NCI-H1436 (cell line): ENCODE results near the gene EDA.
"Not testable (repeated sequence)": the region's sequence is repeated elsewhere in the genome, so short reads cannot be mapped to it uniquely, and the experiment has no call there.

ENCODE experiments used
- DNase-seq: peaks from one replicate; lab custom pipeline; 2025; lab: John Stamatoyannopoulos, UW

Gene EDA

GRCh38 chrX:69746051-69746450 lies 130.1 kb downstream of the EDA start:
- no peak for DNase-seq

- DNase-seq = no peak
These were observed 132.1 kb downstream of the EDA start for GRCh38 chrX:69748055-69748454.

GRCh38 chrX:69759921-69760625 lies 144.2 kb downstream of the EDA start:
- DNase-seq = no peak

GRCh38 chrX:69761633-69762032 lies 145.7 kb downstream of the EDA start:
- no peak for DNase-seq

GRCh38 chrX:69762340-69762739 lies 146.4 kb downstream of the EDA start:
- no peak for DNase-seq

- no peak for DNase-seq
These were observed 177.5 kb downstream of the EDA start for GRCh38 chrX:69793260-69793935.

- DNase-seq = no peak
These were observed 179.8 kb downstream of the EDA start for GRCh38 chrX:69795702-69796101.

DNA sequence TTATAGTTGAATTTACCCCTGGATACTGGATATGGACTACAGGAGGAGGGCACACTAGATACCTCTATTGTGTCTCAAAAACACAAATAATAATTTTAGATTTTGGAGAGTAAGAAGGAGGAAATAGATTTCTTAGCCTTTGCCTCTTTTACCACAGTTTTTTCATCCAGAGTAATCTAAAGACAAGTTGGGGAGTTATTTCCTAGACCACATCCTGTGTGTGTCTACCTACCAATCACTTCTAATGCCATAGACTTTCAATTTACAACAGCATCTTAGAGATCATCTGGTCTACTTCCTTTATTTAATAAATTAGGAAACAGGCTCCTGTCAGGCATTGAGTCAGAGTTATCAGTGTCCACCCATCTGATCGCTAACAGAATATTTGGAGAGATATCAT lies 191.5 kb downstream of the EDA start:
- no peak for DNase-seq

- no peak for DNase-seq
These were observed 192.5 kb downstream of the EDA start for GRCh38 chrX:69808375-69808774.

DNA sequence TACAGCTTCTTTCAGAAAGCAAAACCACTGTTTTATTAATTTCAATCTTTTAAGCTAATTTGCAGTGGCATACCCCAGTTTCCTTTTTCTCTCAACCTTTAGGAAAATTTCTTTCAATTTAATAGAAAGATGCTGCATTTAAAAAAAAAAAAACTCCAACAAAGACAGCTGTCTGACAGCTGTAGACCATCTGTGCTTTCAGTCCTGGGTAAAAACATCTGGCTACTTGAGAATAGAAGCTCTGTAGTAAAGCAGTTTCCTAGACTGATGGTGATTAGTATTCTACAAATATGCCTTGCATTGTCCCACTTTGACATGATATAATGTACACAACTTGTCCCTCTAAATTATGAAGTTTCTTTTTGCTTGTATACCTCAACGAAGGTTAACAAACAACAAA lies 197.8 kb downstream of the EDA start:
- no peak for DNase-seq

- DNase-seq = no peak
These were observed 199.2 kb downstream of the EDA start for GRCh38 chrX:69815063-69815462.

DNA sequence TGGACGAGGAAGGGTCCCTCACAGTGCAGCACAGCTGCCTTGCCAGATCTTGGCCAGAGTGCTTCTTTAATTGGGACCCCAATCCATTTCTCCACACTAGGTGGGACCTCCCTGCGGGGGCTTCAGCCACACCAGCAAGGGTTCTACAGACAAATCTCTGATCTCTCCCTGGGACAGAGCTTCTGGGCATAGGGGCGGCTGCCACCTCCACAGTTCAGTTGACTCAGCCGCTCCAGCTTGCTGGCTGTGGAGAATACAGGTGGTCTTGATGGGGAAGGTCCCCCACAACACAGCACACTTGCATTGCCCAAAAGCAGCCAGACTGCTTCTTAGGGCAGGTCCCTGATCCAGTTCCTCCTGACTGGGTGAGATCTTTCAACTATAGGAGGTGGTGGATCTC lies 199.6 kb downstream of the EDA start:
- no peak for DNase-seq

GRCh38 chrX:69844636-69845035 lies 228.7 kb downstream of the EDA start:
- no peak for DNase-seq

- DNase-seq = not testable (repeated sequence)
These were observed 244.1 kb downstream of the EDA start for GRCh38 chrX:69859999-69860398.

DNA sequence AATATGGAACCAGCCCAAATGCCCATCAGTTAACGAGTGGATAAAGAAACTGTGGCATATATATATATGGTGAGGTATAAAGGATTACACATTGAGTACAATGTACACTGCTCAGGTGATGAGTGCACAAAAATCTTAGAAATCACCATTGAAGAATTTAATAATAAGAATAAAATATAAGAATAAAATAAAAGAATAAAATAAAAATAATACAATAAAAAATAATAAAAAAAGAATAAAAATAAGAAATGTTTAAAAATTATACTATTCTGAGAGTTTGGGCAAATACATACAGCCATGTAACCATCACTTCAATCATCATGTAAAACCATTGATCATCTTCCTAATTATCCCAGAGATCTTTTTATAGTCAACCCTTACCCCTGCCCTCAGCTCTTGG lies 260.3 kb downstream of the EDA start:
- no peak for DNase-seq

DNA sequence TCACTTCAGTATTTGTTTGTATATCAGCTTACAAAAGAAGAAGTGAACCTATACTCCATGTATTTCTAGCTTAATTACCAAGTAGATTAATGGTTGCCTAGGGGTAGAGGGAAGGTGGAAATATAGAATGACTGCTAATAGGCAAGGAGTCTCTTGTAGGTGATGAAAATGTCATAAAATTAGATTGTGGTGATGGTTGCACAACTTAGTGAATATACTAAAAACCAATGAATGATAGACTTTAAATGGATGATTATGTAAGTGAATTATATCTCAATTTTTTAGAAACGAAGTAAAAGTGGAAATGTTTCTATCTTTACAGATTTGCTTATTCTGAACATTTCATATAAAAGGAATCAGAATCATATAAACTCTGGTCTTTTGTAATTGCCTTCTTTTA lies 268.3 kb downstream of the EDA start:
- DNase-seq = no peak

- no peak for DNase-seq
These were observed 280.1 kb downstream of the EDA start for GRCh38 chrX:69896046-69896445.

- no peak for DNase-seq
These were observed 284.6 kb downstream of the EDA start for GRCh38 chrX:69900491-69900890.

DNA sequence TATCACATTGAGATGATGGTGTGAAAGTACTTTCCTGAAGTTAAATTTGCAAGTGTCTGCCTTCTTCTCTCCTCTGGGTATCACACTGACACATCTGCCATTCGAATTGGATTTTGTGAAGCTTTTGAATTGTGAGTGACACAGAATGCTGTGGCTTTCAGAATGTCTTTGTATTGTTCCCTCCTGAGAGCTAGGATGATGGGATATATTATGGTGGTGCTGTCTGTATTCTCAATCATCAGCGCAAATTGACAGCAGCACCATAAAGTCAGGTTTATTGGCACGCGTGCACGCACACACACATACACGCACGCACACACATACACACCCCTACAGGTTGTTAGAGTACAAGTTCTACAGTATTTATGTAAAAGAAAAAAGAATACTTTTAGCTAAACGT lies 290.5 kb downstream of the EDA start:
- DNase-seq = no peak

DNA sequence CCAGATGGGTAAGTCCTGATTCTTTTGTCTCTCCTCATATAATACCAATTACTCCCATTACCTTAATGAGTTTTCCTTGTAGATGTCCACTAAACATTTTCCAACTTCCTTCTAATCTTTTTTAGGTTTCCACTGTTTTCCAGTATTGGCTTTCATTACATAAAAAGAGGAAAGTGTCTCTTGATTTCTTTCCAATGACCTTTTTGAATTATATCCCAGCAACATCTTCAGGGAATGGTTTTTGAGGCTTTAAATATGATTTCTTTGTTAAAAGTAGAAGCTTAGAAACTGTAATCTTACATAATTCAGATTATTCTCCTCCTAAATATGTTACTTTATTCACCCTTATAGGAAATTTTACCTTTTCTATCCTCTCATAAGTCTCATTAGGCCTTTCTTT lies 298.9 kb downstream of the EDA start:
- no peak for DNase-seq

GRCh38 chrX:69919749-69920148 lies 303.8 kb downstream of the EDA start:
- DNase-seq = no peak

DNA sequence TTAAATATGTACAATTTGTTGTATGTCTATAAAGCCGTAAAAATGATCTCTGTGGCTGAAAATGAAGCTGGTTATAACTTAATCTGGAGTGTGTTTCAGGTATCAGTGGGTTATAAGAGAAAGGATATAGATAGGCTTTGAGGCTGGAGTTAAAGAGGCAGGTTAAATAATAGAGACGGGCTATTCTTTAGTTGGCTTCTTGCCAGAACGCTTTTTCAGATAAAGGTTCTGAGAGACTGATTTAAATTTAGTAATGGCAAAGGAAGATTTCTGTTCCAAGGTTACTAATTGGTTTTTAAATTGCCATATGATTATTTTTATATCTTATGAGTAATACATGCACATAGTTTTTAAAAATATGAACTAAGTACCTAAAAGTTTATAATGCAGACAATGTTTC lies 316.4 kb downstream of the EDA start:
- no peak for DNase-seq

DNA sequence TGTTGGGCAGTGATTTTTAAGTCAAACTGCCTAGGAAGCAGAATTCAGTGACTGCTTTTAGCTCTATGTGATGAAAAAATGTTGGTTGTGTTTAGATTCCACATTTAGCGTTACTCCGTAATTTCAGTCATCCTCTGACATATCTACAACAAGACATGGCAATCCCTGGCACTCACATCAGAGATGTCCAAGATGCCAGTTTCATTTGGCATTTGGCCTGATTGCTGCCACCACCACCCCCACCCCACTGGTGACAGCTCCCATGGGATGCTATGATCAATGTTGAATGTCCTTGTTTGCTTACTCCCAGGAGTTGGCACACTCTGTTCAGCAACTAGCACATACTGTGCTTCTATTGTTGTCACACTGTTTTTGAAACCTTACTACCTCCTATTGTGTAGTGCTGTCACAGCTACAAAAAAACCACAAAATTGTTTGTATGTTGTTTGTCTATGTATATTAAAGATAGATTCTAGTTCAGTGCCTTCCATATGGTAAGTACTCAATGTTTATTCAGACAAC lies 332.4 kb downstream of the EDA start:
- DNase-seq = no peak

GRCh38 chrX:69951753-69952152 lies 335.8 kb downstream of the EDA start:
- DNase-seq = no peak
